Hippocampal formation (tissue), 2 donors: ENCODE results near the gene SVIL.
"Not testable (repeated sequence)": the region's sequence is repeated elsewhere in the genome, so short reads cannot be mapped to it uniquely, and the experiment has no call there.

Source experiments
- DNase-seq, 2 donors: peaks; one replicate each; lab custom pipeline; 2025; lab: John Stamatoyannopoulos, UW

The SVIL gene

DNA sequence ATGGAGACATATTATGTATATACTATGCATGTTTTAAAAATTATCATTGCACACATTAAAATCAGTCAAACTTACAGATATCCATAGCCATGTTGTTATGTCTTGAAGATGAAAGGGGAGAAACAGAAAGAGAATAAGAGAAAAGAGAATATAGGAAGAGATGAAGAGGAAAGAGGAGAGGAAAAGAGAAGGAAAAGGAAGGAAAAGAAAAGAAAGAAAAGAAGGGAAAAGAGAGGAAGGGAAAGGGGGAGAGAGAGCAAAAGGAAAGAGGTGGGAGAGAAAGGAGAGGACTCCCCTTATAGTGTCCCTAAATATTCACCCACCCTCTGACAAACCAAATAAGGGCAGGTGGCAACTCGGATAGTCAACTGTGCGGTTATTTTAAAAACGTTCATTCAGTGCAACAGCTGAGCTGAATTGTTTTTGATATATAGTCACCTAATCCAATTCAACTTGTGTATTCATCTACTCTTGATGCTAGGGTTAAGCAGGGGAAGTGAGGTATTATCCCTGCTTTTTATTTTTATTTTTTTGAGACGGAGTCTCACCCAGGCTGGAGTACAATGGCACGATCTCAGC, 14.6 kb downstream of the SVIL start:
- DNase-seq, result no peak

DNA sequence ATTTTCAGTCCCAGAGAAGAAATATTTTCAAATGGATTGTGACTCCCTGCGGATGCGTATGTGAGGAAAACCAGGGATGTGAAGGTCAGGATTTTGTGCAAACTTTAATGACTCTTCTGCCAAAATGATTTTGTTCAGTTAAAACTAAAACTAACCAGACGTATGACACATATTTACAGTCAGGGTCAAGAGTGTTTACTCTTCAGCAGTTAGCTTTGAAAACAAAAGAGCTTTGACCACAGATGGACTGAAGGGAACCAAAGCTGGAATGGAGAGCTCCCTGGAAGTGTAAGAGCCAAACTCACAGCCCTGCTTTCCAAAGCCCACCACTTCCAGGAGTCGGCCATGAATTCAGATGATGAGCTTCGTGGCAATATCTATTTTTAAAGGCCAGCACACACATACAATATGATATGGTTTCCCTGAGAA, 15.5 kb downstream of the SVIL start:
- no peak for DNase-seq

DNA sequence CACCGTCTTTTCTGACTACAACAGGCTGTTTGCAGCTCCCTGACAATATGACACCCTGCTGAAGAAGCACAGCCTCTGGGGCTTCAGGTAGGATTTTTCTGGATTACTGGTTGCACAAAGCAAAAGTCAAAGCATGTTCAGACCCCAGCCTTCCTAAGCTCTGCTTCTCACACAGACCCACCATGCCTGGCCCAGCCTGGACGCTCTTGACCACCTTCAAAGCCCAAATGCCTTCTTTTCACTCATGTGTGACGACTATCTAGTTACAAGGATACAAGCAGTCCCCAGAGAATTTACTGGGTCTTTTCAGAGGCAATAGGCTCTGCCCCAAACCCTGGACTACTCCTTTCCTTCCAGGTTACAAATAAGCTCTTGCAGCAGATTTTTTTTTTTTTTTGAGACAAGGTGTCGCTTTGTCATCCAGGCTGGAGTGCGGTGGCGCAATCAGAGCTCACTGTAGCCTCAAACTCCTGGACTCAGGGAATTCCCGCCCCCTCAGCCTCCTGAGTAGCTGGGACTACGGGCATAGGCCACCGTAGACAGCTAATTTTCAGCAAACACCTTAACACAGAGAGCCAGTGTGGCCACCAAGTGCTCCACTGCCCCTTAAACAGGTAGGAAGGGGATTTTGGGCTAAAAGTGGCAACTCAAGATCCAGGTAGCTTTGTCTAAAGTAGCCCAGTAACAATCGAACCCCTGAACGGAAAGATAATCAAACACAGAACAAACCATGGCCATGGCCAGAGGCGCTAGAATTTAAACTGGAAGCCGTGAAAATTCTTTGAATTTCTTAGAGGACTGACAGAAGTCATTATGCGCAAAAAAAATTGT, 16.2 kb downstream of the SVIL start:
- no peak for DNase-seq

DNA sequence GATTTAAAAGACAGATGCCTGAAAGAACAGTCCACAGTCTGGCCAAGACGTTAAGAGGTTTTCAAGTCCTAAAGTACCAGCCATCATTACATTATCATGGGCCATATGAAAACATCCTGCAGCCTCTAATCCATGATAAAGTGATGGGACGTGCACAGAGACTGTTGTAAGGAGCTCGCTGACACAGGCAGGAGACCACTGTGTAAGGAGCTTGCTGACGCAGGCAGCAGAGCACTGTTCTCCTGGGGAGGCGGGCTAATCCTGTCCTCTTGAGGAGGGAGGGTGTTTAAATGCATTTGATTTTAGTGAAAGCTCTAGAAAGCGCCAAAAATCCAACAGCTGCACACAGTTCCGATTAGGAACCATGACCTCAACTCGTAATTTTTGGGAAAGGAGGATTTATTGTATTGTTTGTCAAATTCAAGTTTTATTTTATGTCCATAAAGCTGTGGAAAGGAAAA, 16.9 kb downstream of the SVIL start:
- DNase-seq, result no peak

DNA sequence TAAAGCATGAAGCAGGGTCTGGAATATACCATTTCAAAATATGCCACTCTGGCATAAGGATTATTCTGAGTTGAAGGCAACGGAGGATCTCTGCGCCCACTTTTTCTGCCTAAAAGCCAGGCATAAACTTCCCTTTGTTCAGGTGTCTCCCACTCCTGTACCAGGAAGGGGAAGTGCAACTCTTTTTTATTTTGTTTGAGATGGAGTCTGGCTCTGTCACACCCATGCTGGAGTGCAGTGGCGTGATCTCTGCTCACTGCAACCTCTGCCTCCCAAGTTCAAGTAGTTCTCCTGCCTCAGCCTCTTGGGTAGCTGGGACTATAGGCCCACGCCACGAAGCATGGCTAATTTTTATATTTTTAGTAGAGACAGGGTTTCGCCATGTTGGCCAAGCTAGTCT, 18.2 kb downstream of the SVIL start:
- DNase-seq, result no peak

DNA sequence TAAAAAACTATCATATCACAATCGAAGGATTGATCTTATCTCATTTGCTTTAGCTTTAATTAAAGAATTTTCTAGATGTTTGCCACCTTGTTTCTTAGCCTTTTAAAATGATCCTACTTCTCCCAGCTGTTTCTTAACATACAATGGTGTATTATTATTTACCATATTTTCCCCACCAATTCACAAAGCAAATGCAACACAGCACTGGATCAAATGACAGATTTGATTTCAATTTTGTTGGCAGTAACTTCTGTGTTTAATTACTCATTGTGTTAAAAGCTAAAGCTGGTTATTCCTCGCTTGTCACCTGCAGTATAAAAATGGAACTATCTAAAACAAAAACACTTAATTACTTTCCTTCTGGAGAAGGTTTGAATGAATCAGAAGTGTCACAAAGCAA, 19.6 kb downstream of the SVIL start:
- DNase-seq, result no peak

DNA sequence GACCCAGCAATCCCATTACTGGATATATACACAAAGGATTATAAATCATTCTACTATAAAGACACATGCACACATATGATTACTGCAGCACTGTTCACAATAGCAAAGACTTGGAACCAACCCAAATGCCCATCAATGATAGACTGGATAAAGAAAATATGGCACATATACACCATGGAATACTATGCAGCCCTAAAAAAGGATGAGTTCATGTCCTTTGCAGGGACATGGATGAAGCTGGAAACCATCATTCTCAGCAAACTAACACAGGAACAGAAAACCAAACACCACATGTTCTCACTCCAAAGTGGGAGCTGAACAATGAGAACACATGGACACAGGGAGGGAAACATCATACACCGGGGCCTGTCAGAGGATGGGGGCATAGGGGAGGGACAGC, 20.5 kb downstream of the SVIL start:
- DNase-seq, result not testable (repeated sequence)

DNA sequence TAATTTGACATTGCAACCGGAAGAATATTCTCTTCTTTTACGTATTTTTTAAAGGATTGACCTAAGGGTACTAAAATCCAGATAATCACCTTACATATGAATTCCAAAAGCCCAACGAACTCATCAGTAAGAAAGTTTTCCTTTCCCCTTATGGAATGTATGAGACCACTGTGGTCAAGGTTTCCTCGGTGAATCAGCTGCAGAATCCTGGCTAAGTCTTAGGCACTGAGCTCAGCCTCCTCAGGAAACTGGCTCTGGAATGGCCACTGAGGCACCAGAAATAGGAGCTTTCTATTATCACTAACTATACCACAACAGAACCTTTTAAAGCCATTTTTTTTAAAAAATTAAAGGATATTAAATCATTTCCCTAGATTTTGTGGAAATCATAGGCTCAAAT, 21.0 kb downstream of the SVIL start:
- no peak for DNase-seq

DNA sequence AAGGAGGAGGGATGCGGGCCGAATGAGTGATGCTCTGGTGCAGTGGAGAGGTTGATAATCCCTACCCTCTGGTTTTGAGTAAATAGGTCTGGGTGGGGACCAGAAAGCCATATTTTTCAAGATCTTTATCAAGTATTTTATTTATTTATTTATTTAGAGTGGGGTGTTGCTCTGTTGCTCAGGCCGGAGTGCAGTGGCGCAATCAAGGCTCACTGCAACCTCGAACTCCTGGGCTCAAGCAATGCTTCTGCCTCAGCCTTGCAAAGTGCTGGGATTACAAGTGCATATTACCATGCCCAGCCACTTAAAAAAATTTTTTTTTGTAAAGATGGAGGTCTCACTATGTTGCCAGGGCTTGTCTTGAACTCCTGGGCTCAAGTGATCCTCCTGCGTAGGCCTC, 21.6 kb downstream of the SVIL start:
- no peak for DNase-seq

DNA sequence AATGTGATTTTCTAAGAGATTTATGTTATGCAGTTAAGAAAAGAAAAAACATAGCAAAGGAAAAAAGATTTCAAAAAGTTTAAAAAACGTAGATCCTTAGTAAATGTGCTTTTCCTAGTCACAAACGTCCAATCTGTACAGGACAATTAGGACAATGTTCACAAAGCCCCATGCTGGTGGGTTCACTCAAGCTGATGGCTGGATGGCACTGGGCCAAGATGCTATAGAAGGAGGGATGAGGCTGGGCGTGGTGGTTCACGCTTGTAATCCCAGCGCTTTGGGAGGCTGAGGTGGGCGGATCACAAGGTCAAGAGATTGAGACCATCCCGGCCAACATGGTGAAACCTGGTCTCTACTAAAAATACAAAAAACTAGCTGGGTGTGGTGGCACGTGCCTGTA, 22.1 kb downstream of the SVIL start:
- DNase-seq, result no peak

DNA sequence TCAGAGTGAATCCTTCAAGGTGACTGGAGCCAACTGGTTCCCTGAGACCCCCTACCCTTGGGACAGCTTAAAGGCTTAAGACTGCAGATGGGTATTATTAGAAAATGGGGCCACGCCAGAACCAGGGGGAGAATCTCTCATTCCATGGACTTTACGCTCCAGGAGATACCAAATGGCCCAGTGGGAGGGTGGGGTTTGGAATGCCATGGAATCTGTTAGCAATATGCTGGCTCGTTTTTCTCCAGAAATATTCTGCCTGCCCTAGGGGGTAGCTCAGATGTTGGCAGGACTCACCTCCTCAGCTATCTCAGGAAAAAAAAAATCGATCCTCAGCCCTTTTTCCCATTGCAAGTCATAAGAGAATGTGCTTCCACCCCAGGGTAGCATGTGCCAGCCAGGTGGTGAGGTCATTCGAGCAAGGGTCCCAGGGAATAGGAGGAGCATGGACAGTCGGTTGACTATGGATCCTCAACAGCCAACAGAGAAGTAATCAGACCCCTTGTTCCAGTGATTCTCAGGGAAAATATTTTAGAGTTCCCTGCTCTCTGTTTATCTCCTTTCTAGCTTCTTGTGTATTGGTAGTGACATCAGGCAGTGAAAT, 22.9 kb downstream of the SVIL start:
- no peak for DNase-seq

DNA sequence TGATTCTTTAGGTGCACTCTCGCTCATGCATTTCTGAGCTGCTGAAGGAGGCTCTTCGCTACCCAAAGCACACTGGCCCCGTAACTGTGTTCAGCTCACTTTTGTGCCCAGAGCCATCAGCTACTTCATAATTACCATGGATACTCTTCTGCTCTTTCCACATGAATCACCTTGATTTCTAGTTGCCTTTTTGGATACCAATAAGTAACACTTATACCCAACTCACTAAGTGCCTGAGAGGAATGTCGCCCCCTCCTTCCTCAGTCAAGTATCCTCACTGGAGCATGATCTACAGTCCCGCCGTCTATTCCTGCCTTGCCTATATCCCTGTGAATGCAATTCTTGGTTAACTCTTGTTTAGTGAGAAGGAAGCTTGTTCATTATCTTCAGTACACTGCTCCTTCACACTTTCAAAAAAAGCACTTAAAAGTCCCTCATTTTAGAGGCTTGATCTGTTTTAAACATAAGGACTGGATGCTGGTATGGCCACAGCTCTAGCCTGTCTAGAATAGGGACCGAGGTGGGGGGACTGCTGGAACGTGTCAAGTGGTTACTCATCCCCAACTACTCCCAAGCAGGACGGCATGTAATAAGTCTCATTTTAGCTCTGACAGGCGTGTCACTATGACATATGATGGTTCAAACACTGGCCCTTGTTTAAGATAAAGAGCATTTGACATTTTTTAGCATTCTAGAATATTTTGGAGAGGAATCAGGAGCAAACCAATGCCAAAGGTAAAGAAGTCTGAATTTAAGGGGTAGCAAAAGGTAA, 23.7 kb downstream of the SVIL start:
- DNase-seq, result no peak

DNA sequence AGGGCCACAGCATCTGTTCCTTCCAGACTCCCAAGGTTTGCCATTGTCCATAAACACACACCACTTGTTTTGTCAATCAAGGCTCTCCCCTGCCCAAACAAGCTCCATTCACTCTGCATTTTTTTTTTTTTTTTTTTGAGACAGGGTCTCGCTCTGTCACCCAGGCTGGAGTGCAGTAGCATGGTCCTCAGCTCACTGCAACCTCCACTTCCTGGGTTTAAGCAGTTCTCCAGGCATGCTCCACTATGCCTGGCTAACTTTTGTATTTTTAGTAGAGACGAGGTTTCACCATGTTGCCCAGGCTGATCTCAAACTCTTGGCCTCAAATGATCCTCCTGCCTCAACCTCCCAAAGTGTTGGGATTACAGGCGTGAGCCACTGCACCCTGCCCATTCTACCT, 24.4 kb downstream of the SVIL start:
- not testable (repeated sequence) for DNase-seq

DNA sequence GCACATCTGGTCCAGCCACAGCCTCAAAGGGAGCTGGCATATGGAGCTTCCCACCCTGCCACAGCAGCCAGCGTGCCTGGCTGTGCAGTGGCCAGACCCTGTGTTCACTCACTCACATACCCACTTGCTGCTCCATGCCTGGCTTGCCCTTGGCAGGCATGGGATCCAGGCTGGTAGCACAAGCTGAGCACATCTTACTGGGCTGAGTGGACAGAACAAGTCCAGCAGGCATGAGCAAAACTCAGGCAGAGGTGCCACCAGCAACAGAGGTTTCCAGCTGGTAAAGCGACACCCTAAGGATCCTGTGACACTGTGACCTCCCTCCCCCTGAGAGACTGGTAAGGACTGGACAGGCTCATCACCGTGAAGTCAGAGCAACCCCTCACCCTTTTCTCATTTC, 25.1 kb downstream of the SVIL start:
- DNase-seq, result no peak

DNA sequence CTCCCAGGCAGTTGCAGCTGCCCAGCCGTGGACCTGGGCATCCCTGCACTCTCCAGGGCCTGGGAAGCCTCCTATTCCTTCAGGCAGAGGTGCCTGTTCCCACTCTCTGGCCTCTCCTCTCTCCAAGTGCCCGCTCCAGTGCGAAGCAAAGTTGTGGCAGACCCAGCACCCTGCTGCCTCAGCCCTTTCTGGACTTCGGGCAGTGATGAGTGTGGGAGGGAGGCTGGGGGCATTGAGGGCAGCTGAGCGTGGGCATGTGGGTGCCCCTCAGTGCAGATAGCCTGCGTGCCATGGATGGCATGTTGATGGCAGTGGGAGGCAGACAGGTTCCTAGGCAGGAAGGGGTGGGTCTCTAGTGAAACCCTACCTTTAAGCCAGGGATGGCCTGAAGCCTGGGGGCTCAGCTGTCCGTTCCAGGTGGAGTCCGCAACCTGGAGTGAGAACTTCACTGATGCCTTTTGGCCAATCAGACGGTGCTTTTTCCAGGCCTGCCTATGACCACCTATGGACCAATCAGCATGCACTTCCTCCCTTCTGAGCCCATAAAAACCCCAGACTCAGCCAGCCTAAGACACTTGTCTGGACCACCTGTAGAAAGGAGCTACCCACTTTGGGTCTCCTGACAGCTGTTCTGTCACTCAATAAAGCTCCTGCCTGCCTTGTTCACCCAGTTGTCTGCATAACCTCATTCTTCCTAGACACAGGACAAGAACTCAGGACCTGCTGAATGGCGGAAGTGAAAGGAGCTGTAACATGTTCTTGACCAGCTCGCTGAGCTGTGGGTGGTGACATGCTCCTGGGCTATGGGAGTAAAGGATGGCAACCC, 26.1 kb downstream of the SVIL start:
- DNase-seq, result no peak

DNA sequence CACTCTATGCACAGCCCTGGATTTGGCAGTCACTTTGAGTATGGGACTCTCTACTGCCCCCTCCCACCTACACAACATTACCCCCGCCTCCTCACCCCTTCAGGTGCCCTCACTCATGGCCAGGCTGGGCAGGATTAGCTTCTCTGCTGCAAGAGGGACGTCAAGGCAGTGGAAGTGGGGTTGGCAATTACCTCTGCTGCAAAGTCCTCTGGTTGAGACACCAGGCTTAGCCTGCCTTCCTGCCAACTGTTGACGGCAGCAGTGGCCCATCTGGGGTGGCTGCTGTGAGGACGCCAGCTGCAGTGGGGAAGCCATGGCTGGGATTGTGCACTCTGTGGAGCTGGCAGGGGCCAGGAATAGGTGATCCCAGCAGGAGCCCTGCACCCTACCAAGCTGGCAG, 26.7 kb downstream of the SVIL start:
- no peak for DNase-seq

DNA sequence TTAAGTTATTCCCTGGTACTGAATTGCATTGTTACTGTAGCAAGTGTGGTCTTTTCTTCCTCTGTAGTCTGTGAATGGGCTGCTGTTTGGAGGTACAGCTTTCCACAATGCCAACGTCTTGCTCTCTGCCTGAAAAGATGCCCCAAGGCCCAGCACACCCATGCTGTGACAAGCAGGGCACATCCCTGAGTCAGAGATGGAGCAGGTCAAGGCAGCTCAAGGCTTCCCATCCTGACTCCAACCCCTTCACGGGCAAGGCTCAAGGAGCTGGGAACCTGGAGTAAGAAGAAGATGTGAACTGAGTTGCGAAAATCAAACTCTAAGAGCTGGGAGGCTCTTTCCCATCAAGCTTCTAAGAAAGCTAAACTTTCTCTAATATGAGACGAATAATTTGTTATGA, 27.2 kb downstream of the SVIL start:
- no peak for DNase-seq

DNA sequence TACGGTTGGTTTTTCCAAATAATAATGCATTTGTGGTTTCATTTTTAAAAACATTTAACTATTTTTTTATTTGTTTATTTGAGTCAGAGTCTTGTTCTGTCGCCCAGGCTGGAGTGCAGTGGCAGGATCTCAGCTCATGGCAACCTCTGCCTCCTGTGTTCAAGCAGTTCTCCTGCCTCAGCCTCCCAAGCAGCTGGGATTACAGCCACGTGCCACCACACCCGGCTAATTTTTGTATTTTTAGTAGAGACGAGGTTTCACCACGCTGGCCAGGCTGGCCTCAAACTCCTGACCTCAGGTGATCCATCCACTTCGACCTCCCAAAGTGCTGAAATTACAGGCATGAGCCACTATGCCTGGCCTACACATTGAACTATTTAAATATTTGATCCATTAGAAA, 28.1 kb downstream of the SVIL start:
- not testable (repeated sequence) for DNase-seq

DNA sequence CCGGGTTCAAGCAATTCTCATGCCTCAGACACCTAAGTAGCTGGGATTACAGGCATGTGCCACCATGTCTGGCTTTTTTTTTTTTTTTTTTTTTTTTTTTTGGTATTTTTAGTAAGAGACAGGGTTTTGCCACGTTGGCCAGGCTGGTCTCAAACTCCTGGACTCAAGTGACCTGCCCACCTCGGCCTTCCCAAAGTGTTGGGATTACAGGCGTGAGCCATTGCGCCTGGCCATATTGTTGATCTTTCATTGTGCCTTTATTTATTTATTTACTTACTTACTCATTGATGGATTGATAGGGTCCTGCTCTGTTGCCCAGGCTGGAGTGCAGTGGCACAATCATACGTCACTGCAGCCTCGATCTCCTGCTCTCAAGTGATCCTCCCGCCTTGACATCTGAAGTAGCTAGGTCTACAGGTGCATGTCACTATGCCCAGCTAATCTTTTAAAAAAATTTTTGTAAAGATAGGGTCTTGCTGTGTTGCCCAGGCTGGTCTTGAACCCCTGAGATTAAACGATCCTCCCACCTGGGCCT, 30.4 kb downstream of the SVIL start:
- no peak for DNase-seq

DNA sequence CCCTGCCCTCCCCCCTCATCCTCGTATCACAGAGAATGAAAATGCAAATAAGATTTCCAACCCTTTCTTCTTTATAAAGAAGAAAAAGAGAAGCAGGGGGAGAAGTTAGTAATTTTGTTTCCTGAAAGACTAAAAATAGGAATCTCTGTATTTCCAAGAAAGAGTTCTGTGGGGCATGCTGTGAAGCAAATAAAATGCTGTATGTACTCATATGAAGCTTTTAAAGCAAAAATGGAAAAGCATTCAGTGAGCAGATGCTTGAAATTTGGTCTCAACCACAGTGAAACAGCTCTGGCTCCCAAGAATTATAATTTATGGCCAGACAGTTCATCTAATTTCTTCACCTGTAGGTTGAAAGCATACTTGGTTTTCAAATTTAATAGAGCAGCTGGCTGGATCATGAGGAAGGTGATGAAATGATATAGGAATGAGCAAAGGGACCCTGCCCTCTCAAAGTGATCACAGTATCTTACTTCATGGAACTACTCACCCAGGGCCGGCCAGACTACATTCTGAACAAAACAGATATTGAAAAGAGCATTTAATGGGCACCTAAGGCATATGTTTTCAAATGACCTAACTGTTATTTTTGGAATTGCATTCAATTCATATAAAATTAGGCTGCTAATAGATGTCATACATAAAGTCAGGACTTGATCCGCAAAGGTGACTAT, 31.4 kb downstream of the SVIL start:
- no peak for DNase-seq

DNA sequence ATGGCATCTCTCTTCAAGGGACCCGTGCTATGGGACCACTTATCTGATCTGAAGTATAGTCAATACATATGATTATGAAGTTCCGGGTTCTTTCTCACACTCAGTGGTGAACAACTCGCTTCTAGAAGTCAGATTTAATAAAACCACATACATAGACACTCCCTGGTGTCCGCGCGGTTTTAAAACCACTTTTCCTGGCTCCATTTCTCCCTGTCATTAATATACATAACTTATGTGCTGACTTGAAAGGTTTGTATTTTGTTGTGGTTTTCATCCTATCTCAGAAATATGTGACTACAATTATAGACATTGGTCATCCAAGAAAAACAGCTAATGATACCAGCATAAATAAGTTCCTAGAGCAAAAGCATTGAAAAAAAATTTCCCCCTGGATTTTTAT, 34.0 kb downstream of the SVIL start:
- DNase-seq, result no peak
